Gastrocnemius medialis (tissue), 4 donors: ENCODE measurements around the gene TBC1D2.

Experiments
- CTCF ChIP-seq, 5 experiments: fragments of 450-650 bp in 3 of 5; fragments of 200-600 bp in 2 of 5; sonication (generic) in 2 of 5; IDR thresholded peaks in 4 of 5; conservative IDR thresholded peaks in 1 of 5; 1 replicate in 4 of 5; 2 replicates in 1 of 5; pipeline ENCODE4 v1.5.1; 2016 to 2019; ENCODE audit warnings: antibody characterized with exemption in 5 of 5, mild to moderate bottlenecking in 3 of 5, moderate library complexity in 3 of 5
- POLR2A ChIP-seq, 2 donors: fragments of 450-650 bp; IDR thresholded peaks; one replicate each; pipeline ENCODE4 v1.6.1; 2017; ENCODE audit warnings: antibody characterized with exemption in 2 of 2, mild to moderate bottlenecking in 2 of 2, moderate library complexity in 2 of 2

- TF ChIP-seq POLR2A (IDR thresholded peaks at IDR 0.05) (no peak), CTCF (IDR thresholded peaks at IDR 0.05 in 4 of 5, conservative IDR thresholded peaks at IDR 0.05 in 1 of 5) (no peak)
Measured at GRCh38 chr9:98242426-98242825, 13.0 kb downstream of the TBC1D2 start.
